ENCODE measurements around the gene RNF207.

RNF207 gene

DNA sequence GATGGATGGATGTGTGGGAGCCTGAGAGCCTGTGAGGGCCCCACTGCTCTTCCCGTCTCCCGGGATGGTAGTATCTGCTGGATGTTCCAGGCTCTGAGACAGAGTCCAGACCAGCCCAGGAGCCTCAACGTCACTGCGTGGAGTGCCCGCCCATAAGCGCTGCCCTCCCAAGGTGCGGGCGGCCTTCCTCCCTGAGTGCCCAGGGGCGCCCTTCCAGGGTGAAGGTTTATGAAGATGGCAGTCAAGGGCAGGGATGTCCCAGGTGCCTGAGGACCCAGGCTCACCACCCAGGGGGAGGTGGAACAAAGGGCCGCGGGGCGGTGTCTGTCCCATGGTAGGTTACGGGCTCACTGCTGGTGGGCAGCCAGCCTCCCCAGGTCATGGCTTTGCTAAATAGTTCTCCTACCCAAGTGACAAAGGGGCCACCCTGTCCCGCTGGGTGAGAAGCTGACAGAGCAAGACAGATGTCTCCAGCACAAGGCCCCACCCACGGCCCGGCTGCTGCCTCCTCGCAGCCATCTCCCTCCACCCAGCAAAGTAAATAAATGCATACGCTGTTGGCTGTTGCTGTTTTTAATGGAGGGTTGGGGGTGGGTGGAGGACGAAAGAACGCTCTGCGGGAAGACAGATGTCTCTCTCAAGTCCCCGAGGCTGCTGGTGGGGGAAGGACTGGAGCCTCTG is 63.9 kb downstream of the RNF207 start:
- DNase-seq (ENCODE audit: low spot score), result no peak

DNA sequence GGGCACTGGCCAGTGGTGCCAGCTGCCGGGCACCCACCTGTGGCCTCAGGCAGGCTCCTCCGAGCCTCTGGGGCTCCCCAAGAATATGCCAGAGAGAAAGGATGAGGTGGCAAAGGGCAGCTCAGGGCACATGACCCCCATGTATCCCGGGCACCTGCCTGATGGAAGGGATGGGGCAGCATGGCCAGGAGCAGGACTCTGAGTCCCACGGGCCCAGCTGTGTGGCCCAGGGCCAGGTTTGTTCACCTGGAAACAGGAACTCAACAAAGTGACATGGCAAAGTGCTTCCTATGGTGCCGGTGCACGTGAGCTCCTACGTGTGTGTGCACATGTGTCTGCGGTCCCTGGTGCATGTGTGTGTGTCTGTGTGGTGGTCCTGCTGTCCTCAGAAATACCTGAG is 64.5 kb downstream of the RNF207 start:
- DNase-seq (ENCODE audit: low spot score), result no peak
